B cell (primary cell): Measurements from ENCODE around the gene AKAP8. TPM values are rescaled to one million over a fixed set of nuclear protein-coding genes. Genes with fewer than 3 reads are reported as not detected.

Experiments
- ATAC-seq: fragments of 200-7000 bp; cut with Tn5 transposase; one replicate; pipeline ENCODE4 v1.10.0; 2021; ENCODE audit warnings: low read depth, mild to moderate bottlenecking, moderate number of reproducible peaks, moderate library complexity
- CTCF ChIA-PET: fragments of 350-600 bp; sonication (Branson Sonifier 250); formaldehyde crosslinking; loops from one replicate; lab custom pipeline; 2021; ENCODE audit warnings: antibody characterized with exemption, inconsistent platforms; lab: Charles Lee
- POLR2A ChIA-PET: fragments of 350-600 bp; sonication (Branson Sonifier 250); formaldehyde crosslinking; loops from one replicate; lab custom pipeline; 2021; ENCODE audit warnings: antibody characterized with exemption; lab: Charles Lee
- DNase-seq: peaks from one replicate; pipeline ENCODE4 v3.0.0; 2013
- H2AFZ ChIP-seq: 2 replicates; pipeline ENCODE4 v1.6.1; 2012; ENCODE audit warnings: mild to moderate bottlenecking, low read depth, low read length; ENCODE audit not compliant: insufficient read depth, poor library complexity, severe bottlenecking
- H3K27ac ChIP-seq, 2 donors: 1 replicate in 1 of 2; 2 replicates in 1 of 2; pipeline ENCODE4 v1.5.1; 2012 to 2013; ENCODE audit warnings: low read length in 2 of 2, mild to moderate bottlenecking in 2 of 2, moderate library complexity in 1 of 2
- H3K27me3 ChIP-seq, 4 experiments: fragments of 200-600 bp in 1 of 4; sonication (generic) in 1 of 4; replicated peaks in 1 of 4; 1 replicate in 2 of 4; 2 replicates in 2 of 4; pipeline versions ENCODE4 v1.6.1 to v1.7.0; 2013 to 2016; ENCODE audit warnings: low read length in 3 of 4, mild to moderate bottlenecking in 2 of 4, mixed read lengths in 1 of 4, moderate library complexity in 1 of 4; ENCODE audit not compliant: insufficient read depth in 4 of 4, control insufficient read depth in 3 of 4; ENCODE audit errors: control extremely low read depth in 1 of 4
- H3K36me3 ChIP-seq, 2 experiments: replicated peaks in 1 of 2; 1 replicate in 1 of 2; 2 replicates in 1 of 2; pipeline versions ENCODE4 v1.6.1 to v1.7.1; 2013; ENCODE audit warnings: low read length in 1 of 2; ENCODE audit not compliant: insufficient read depth in 2 of 2, control insufficient read depth in 1 of 2; ENCODE audit errors: control extremely low read depth in 1 of 2, extremely low read depth in 1 of 2
- H3K4me1 ChIP-seq, 2 donors: fragments of 200-600 bp in 1 of 2; sonication (generic) in 1 of 2; 1 replicate in 1 of 2; 2 replicates in 1 of 2; pipeline versions ENCODE4 v1.5.1 to v1.6.1; 2013 to 2017; ENCODE audit warnings: low read length in 2 of 2; ENCODE audit not compliant: control insufficient read depth in 2 of 2, insufficient read depth in 2 of 2
- H3K4me2 ChIP-seq: replicated peaks from 2 replicates; pipeline ENCODE3; 2012; ENCODE audit warnings: mild to moderate bottlenecking, low read depth, low read length; ENCODE audit not compliant: poor library complexity, severe bottlenecking
- H3K4me3 ChIP-seq, 5 experiments: fragments of 200-600 bp in 1 of 5; sonication (generic) in 1 of 5; 1 replicate in 3 of 5; 2 replicates in 2 of 5; pipeline versions ENCODE4 v1.5.1 to v1.7.0; 2011 to 2016; ENCODE audit warnings: low read length in 4 of 5, mild to moderate bottlenecking in 4 of 5, low read depth in 2 of 5, control low read depth in 1 of 5, moderate library complexity in 1 of 5; ENCODE audit not compliant: insufficient read depth in 1 of 5; ENCODE audit errors: control extremely low read depth in 1 of 5, extremely low read depth in 1 of 5
- H3K79me2 ChIP-seq: fragments of 200-600 bp; sonication (generic); one replicate; pipeline ENCODE4 v1.6.0; 2016; ENCODE audit warnings: low read length; ENCODE audit not compliant: control insufficient read depth, insufficient read depth
- H3K9ac ChIP-seq: fragments of 200-600 bp; sonication (generic); 2 replicates; pipeline ENCODE4 v1.6.1; 2017; ENCODE audit warnings: mild to moderate bottlenecking, low read length, moderate library complexity
- H3K9me3 ChIP-seq, 3 donors: one replicate each; pipeline versions ENCODE4 v1.6.1 to v1.7.1; 2013; ENCODE audit warnings: low read length in 2 of 3; ENCODE audit not compliant: control insufficient read depth in 2 of 3, insufficient read depth in 1 of 3; ENCODE audit errors: control extremely low read depth in 1 of 3
- H4K20me1 ChIP-seq: 2 replicates; pipeline ENCODE4 v1.6.0; 2012; ENCODE audit warnings: mild to moderate bottlenecking, low read length; ENCODE audit not compliant: insufficient read depth, control insufficient read depth, poor library complexity, severe bottlenecking
- H3K27ac Mint-ChIP-seq: one replicate; pipeline ENCODE4 v1.8.0; 2021; ENCODE audit warnings: mixed read lengths
- H3K27me3 Mint-ChIP-seq: one replicate; pipeline ENCODE4 v1.8.0; 2021; ENCODE audit warnings: mixed read lengths
- H3K4me1 Mint-ChIP-seq: one replicate; pipeline ENCODE4 v1.8.0; 2021; ENCODE audit warnings: mixed read lengths
- H3K4me3 Mint-ChIP-seq: one replicate; pipeline ENCODE4 v1.8.0; 2021; ENCODE audit warnings: mixed read lengths
- H3K9me3 Mint-ChIP-seq: one replicate; pipeline ENCODE4 v1.8.0; 2022; ENCODE audit warnings: mixed read lengths; ENCODE audit not compliant: insufficient read depth
- EZH2 ChIP-seq: IDR thresholded peaks from 2 replicates; pipeline ENCODE4 v1.6.1; 2012; ENCODE audit warnings: borderline replicate concordance, low read depth, mild to moderate bottlenecking, moderate library complexity, low read length; ENCODE audit not compliant: insufficient read depth, poor library complexity, severe bottlenecking
- WGBS: methylation state at CpG from one replicate; pipeline ENCODE4 v1.1.5; 2013; ENCODE audit warnings: missing lambda C conversion rate; ENCODE audit not compliant: insufficient coverage; 5-methylcytosine and 5-hydroxymethylcytosine counted together
- intact Hi-C: fragments of 100-400 bp; cut with micrococcal nuclease; formaldehyde crosslinking; loops from one replicate; pipeline ENCODE4 v1.10.0; 2022
- polyA plus RNA-seq: library from polyadenylated mRNA; depleted of rRNA; stranded (reverse); fragments of >200 nt; gene quantifications from 2 replicates; pipeline ENCODE4 v1.2.3, GENCODE V29; 2012
- total RNA-seq, 2 donors: library from RNA; stranded (reverse); fragments of 120-200 nt in 1 of 2; gene quantifications; 1 replicate in 1 of 2; 2 replicates in 1 of 2; pipeline versions ENCODE4 v1.2.3 to v1.2.4, GENCODE V29; 2013 to 2022
- TF ChIP-seq, protein P1 (sequence below): fragments of 200-600 bp; IDR thresholded peaks from one replicate; pipeline ENCODE4 v1.8.0; 2022; ENCODE audit warnings: antibody characterized with exemption, mild to moderate bottlenecking

The AKAP8 gene
- total and polyA plus RNA-seq, 2 donors (not counting 1 experiment from before 2014, with no cell fraction given): 30.0 to 84.8 TPM

DNA sequence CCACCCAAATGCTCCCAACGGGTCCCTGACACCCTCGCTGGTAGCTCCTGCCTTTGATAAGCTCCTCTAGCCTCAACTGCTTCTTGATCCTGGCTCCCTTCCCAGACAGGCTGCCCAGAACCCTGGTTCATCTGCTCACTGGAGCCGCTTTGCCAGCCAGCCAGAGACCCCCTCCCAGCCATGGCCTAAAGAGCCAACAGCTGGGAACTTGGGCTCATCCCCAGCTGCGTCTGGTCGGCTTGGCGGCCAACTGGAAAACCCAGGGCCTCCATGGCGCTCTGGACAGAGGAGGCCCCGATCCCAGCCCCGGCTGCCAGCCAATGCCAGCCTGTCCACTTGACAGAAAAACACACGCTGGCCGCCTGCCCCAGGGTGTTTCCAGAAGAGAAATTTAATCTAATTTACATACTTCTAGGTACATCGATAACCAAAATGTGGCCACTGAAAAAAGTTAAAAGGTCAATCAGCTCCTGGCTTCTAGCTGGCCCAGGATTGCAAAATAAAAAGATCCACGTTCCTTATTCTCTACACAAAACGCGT, 42.2 kb upstream of the AKAP8 start:
- POLR2A ChIA-PET: no interaction called here
- no peak overlapping the region for H3K4me3 ChIP-seq

DNA sequence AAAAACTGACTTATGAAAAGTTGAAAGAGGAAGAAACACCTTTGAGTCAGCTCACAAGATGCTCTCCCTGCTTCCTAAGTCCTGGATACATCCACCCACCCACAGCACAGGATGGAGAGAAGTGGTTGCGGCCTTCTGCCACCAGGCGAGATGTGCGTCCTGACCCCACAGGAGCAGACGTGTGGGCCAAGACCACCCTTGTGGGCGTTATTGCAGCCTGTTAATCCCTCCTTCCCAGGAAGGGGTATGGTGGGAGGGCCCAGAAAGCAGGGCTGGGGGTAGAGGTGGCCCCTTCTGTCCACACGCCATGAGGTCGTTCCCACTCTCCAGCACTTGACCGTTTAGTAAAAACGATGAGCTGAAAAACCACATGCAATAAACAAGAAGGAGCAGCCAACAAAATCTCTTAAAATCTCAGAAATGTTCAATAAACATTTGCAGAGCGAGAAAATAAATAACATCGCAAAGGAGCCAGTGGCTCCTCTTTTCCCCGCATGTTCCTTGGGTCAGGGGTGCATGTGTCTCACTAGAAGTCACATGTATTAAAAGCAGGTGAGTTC, 41.6 kb upstream of the AKAP8 start:
- H2AFZ ChIP-seq: no peak overlapping the region
- TF ChIP-seq, protein P1, sequence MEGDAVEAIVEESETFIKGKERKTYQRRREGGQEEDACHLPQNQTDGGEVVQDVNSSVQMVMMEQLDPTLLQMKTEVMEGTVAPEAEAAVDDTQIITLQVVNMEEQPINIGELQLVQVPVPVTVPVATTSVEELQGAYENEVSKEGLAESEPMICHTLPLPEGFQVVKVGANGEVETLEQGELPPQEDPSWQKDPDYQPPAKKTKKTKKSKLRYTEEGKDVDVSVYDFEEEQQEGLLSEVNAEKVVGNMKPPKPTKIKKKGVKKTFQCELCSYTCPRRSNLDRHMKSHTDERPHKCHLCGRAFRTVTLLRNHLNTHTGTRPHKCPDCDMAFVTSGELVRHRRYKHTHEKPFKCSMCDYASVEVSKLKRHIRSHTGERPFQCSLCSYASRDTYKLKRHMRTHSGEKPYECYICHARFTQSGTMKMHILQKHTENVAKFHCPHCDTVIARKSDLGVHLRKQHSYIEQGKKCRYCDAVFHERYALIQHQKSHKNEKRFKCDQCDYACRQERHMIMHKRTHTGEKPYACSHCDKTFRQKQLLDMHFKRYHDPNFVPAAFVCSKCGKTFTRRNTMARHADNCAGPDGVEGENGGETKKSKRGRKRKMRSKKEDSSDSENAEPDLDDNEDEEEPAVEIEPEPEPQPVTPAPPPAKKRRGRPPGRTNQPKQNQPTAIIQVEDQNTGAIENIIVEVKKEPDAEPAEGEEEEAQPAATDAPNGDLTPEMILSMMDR: no peak
- no peak for TF ChIP-seq EZH2
- ChIA-PET POLR2A (no interaction called here), CTCF (interaction anchor here (0.8 to 7.9 kb wide), 5 partner anchors 40 to 329 kb away, joined by 3 to 145 read pairs (median 3); no protein-coding TSS in a partner anchor)
- peaks cover 2 to 33% of the 10 kb centered on the region in 2 experiments for H3K36me3 ChIP-seq
- no peak overlapping the region for H3K27ac Mint-ChIP-seq
- H3K9ac ChIP-seq: no peak overlapping the region
- no peaks in the 10 kb centered on the region for H3K9me3 Mint-ChIP-seq
- peaks cover 21% of the 10 kb centered on the region for H4K20me1 ChIP-seq
- 90% methylated on average over 5 of the region's 12 CpGs for WGBS
- H3K27ac ChIP-seq: no peak overlapping the region
- peaks cover 32% of the 10 kb centered on the region for H3K4me1 Mint-ChIP-seq
- H3K9me3 ChIP-seq: peaks cover 0 to 9% (median 0%) of the 10 kb centered on the region in 3 donors
- no peak overlapping the region for H3K4me3 ChIP-seq
- peaks cover 25% of the 10 kb centered on the region for H3K79me2 ChIP-seq
- peaks cover 18 to 24% of the 10 kb centered on the region in 2 donors for H3K4me1 ChIP-seq
- DNase-seq (no peak), ATAC-seq (no peak)
- no peak overlapping the region for H3K4me3 Mint-ChIP-seq
- H3K27me3 ChIP-seq: no peaks in the 10 kb centered on the region
- intact Hi-C loops: no loop called here
- H3K27me3 Mint-ChIP-seq: no peaks in the 10 kb centered on the region
- no peak overlapping the region for H3K4me2 ChIP-seq

More for the DNA sequence above, 42.2 kb upstream of the AKAP8 start:
- WGBS: 97% methylated on average over 10 of the region's 15 CpGs
- intact Hi-C loops: no loop called here
- DNase-seq (no peak), ATAC-seq (no peak)
- Histone ChIP-seq H3K27me3 (no peaks in the 10 kb centered on the region), H3K4me1 (peaks cover 18 to 24% of the 10 kb centered on the region in 2 donors), H3K27ac (no peak overlapping the region), H3K9me3 (peaks cover 0 to 9% (median 0%) of the 10 kb centered on the region in 3 donors), H3K79me2 (peaks cover 19% of the 10 kb centered on the region), H2AFZ (no peak overlapping the region), H3K4me2 (no peak overlapping the region), H3K9ac (no peak overlapping the region), H3K36me3 (peaks cover 2 to 33% of the 10 kb centered on the region in 2 experiments), H4K20me1 (peaks cover 16% of the 10 kb centered on the region)
- H3K27ac Mint-ChIP-seq: no peak overlapping the region
- TF ChIP-seq, protein P1: no peak
- no peak for TF ChIP-seq EZH2
- H3K4me3 Mint-ChIP-seq: no peak overlapping the region
- CTCF ChIA-PET: interaction anchor here (0.7 to 7.9 kb wide), 3 partner anchors 13 to 132 kb away, joined by 3 to 145 read pairs (median 3); no protein-coding TSS in a partner anchor
- H3K27me3 Mint-ChIP-seq: no peaks in the 10 kb centered on the region
- peaks cover 28% of the 10 kb centered on the region for H3K4me1 Mint-ChIP-seq
- no peaks in the 10 kb centered on the region for H3K9me3 Mint-ChIP-seq
